Right lobe of liver (tissue), 6 donors: ENCODE results near the gene SYCP2. TPM values are rescaled to one million over a fixed set of nuclear protein-coding genes. Genes with fewer than 3 reads are reported as not detected.

Source experiments
- ATAC-seq, 4 donors: fragments of 200-7000 bp; cut with Tn5 transposase; one replicate each; pipeline ENCODE4 v1.9.1; 2020; ENCODE audit warnings: mild to moderate bottlenecking in 4 of 4, moderate library complexity in 4 of 4
- DNase-seq, 3 donors: peaks; one replicate each; pipeline ENCODE4 v3.0.0-alpha.2; 2020
- H3K27ac ChIP-seq, 3 donors: fragments of 200-600 bp; one replicate each; pipeline ENCODE4 v1.8.0; 2022
- H3K27me3 ChIP-seq, 2 donors: fragments of 200-600 bp; one replicate each; pipeline ENCODE4 v1.8.0; 2022
- H3K36me3 ChIP-seq, 4 donors: fragments of 200-600 bp; sonication (generic) in 1 of 4; one replicate each; pipeline versions ENCODE4 v1.5.1 to v1.8.0; 2017 to 2022; ENCODE audit warnings: control low read depth in 1 of 4
- H3K4me1 ChIP-seq, 4 donors: fragments of 200-600 bp; sonication (generic) in 1 of 4; one replicate each; pipeline versions ENCODE4 v1.5.1 to v1.8.0; 2017 to 2022; ENCODE audit warnings: control low read depth in 1 of 4
- H3K4me3 ChIP-seq, 3 donors: fragments of 200-600 bp; one replicate each; pipeline ENCODE4 v1.8.0; 2022
- H3K9me3 ChIP-seq, 4 donors: fragments of 200-600 bp; sonication (generic) in 1 of 4; one replicate each; pipeline versions ENCODE4 v1.5.1 to v1.8.0; 2017 to 2022; ENCODE audit warnings: control low read depth in 1 of 4
- POLR2A ChIP-seq: fragments of 450-650 bp; IDR thresholded peaks from one replicate; pipeline ENCODE4 v1.6.1; 2017; ENCODE audit warnings: antibody characterized with exemption, mild to moderate bottlenecking
- WGBS: methylation state at CpG from one replicate; pipeline ENCODE4 v1.1.6; 2018; ENCODE audit warnings: low coverage, low lambda C conversion rate; ENCODE audit not compliant: insufficient coverage; ENCODE audit errors: missing lambda C conversion rate; 5-methylcytosine and 5-hydroxymethylcytosine counted together
- intact Hi-C, 2 donors: fragments of 100-400 bp; cut with DNase I; formaldehyde crosslinking; loops; one replicate each; pipeline versions ENCODE4 v1.11.2 to v1.14.1; 2022
- total RNA-seq, 6 experiments: library from RNA; depleted of rRNA in 2 of 6; stranded (reverse); fragments of >200 nt in 2 of 6; fragmentation: NEBNext Ultra II Directional in 3 of 6; extraction: Animal tissue kit (Norgen Biotek cat#: 25700) in 3 of 6; gene quantifications; one replicate each; pipeline versions ENCODE4 v1.1.0 to v1.2.4, GENCODE V29; 2016 to 2023
- TF ChIP-seq, protein P1 (sequence below), 4 donors: fragments of 200-600 bp in 3 of 4; fragments of 450-650 bp in 1 of 4; IDR thresholded peaks; one replicate each; pipeline versions ENCODE4 v1.5.1 to v1.8.0; 2016 to 2022; ENCODE audit warnings: antibody characterized with exemption in 4 of 4, mild to moderate bottlenecking in 2 of 4
- donor health status: DM: no; HTN: yes; CAD: no.
- donor health status: DM: no; HTN: no; CAD: no.
- donor health status: DM: no; HTN: no; CAD: no.
- donor health status: DM: no; HTN: yes; CAD: no.
- donor health status: DM: no; HTN: yes; CAD: no.

SYCP2 gene
- total RNA-seq, 6 experiments from 2014 or later, result 0.18 to 0.95 (median 0.63) TPM

DNA sequence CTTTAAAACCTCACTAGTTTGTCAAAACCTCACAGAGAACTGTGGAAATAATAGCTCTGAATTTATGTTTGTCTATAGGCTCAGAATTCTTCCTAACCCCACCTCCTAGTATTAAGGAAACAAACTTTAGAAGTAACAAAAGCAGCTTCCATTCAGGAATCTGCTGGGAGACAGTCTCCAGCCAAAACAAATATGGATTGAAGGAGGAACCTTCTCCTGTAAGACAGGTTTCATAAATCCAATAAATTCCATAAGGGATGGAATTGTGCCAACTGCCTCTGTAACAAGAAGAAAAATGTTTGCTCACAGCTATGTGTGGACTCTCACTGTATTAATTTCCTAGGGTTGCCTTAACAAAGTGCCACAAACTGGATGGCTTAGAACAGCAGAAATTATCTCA lies 7.5 kb downstream of the SYCP2 start:
- ATAC-seq (no peak), DNase-seq (no peak)

DNA sequence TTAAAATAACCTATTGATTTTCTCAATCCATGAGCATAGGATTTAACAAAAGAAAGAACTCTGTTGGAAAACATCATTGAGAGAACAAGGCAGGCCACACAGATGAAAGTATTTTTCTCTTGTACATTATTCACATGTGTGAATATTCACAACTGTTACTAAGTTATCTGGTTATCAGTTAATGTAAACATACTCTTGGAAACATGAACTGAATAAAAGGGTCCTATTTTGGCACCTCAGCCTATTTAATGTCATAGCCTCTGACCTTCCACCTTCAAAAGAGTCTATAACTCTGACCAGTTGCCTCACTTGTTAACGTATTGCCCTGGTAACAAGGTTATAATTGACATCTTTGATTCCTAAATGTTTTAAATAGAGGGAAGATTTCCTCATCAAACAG lies 8.1 kb downstream of the SYCP2 start:
- H3K4me1 ChIP-seq, result no peaks in the 10 kb centered on the region
- ATAC-seq, result no peak
- H3K9me3 ChIP-seq, result no peaks in the 10 kb centered on the region
- H3K27me3 ChIP-seq, result peaks cover 0 to 9% of the 10 kb centered on the region in 2 donors
- WGBS, result 93% methylated on average over 1 of the region's 1 CpG
- TF ChIP-seq POLR2A, result no peak
- TF ChIP-seq, protein P1, sequence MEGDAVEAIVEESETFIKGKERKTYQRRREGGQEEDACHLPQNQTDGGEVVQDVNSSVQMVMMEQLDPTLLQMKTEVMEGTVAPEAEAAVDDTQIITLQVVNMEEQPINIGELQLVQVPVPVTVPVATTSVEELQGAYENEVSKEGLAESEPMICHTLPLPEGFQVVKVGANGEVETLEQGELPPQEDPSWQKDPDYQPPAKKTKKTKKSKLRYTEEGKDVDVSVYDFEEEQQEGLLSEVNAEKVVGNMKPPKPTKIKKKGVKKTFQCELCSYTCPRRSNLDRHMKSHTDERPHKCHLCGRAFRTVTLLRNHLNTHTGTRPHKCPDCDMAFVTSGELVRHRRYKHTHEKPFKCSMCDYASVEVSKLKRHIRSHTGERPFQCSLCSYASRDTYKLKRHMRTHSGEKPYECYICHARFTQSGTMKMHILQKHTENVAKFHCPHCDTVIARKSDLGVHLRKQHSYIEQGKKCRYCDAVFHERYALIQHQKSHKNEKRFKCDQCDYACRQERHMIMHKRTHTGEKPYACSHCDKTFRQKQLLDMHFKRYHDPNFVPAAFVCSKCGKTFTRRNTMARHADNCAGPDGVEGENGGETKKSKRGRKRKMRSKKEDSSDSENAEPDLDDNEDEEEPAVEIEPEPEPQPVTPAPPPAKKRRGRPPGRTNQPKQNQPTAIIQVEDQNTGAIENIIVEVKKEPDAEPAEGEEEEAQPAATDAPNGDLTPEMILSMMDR (IDR thresholded peaks at IDR 0.05), result no peak
- no peak overlapping the region for H3K27ac ChIP-seq
- intact Hi-C loops, result no loop called here
- H3K36me3 ChIP-seq, result no peaks in the 10 kb centered on the region
- H3K4me3 ChIP-seq, result no peak overlapping the region
- no peak for DNase-seq

More for the DNA sequence above, 7.5 kb downstream of the SYCP2 start:
- no peaks in the 10 kb centered on the region for H3K4me1 ChIP-seq
- no peaks in the 10 kb centered on the region for H3K36me3 ChIP-seq
- no peak overlapping the region for H3K27ac ChIP-seq
- no peak for TF ChIP-seq POLR2A
- TF ChIP-seq, protein P1 (IDR thresholded peaks at IDR 0.05), result no peak
- H3K27me3 ChIP-seq, result peaks cover 0 to 8% of the 10 kb centered on the region in 2 donors
- H3K9me3 ChIP-seq, result no peaks in the 10 kb centered on the region
- intact Hi-C loops, result no loop called here
- H3K4me3 ChIP-seq, result no peak overlapping the region

DNA sequence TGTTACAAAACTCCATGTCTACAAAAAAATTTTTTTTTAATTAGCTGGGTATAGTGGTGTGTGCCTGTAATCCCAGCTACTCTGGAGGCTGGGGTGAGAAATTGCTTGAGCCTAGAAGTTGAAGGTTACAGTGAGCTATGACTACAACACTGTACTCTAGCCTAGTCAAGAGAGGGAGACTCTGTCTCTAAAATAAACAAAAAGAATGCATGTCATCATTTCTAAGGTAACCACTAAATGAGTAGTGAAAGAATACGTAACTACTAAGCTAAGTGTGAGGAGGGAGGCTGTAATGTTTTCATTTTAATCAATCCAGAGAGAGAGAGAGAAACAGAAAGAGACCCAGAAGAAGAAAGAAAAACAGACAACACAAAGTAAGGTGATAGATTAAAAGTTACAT lies 9.9 kb downstream of the SYCP2 start:
- no peak overlapping the region for H3K27ac ChIP-seq
- WGBS, result 83% methylated on average over 1 of the region's 1 CpG
- TF ChIP-seq, protein P1 (IDR thresholded peaks at IDR 0.05), result no peak
- TF ChIP-seq POLR2A, result no peak
- ATAC-seq (no peak), DNase-seq (no peak)
- no peaks in the 10 kb centered on the region for H3K9me3 ChIP-seq
- intact Hi-C loops, result no loop called here
- H3K36me3 ChIP-seq, result no peaks in the 10 kb centered on the region
- H3K4me1 ChIP-seq, result no peaks in the 10 kb centered on the region
- peaks cover 0 to 9% of the 10 kb centered on the region in 2 donors for H3K27me3 ChIP-seq
- H3K4me3 ChIP-seq, result no peak overlapping the region

DNA sequence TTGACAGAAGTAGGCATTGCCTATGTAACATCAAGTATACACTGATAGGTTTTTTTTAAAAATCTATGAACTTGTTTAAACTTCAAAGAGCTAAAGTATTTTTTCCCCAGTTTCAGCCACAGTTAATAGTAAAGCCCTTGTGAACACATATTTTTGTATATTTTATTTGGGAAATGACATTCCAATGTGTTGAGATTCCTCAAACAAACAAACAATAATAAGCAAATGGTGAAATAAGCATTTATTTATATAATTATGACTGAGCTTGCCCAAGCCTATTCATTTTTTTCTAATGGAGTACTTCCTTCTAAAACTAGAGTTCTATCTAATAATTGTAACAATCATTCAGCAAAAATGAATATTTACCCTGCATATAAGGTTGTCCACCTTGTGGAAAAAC lies 12.5 kb downstream of the SYCP2 start:
- Histone ChIP-seq H3K27ac (no peak overlapping the region), H3K4me3 (no peak overlapping the region), H3K27me3 (peaks cover 0 to 9% of the 10 kb centered on the region in 2 donors), H3K4me1 (no peaks in the 10 kb centered on the region), H3K36me3 (no peaks in the 10 kb centered on the region), H3K9me3 (no peaks in the 10 kb centered on the region)
- no peak for ATAC-seq
- intact Hi-C loops, result no loop called here
- no peak for TF ChIP-seq POLR2A
- TF ChIP-seq, protein P1 (IDR thresholded peaks at IDR 0.05), result no peak
- no peak for DNase-seq

DNA sequence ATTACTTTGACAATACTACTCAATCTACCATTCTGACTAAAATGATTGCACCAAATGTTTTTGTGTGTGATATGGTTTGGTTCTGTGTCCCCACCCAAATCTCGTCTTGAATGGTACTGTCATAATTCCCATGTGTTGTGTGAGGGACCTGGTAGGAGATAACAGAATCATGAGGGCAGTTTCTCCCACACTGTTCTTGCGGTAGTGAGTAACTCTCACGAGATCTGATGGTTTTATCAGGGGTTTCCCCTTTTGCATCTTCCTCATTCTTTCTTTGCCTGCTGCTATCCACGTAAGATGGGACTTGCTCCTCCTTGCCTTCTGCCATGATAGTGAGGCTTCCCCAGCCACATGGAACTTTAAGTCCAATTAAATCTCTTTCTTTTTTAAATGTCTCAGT lies 20.8 kb downstream of the SYCP2 start:
- ATAC-seq, result no peak
- H3K27me3 ChIP-seq, result no peaks in the 10 kb centered on the region
- no peak overlapping the region for H3K27ac ChIP-seq
- no peaks in the 10 kb centered on the region for H3K36me3 ChIP-seq
- no peak for DNase-seq
- TF ChIP-seq POLR2A, result no peak
- TF ChIP-seq, protein P1 (IDR thresholded peaks at IDR 0.05), result no peak
- no peaks in the 10 kb centered on the region for H3K4me1 ChIP-seq
- no peaks in the 10 kb centered on the region for H3K9me3 ChIP-seq
- 30% methylated on average over 4 of the region's 4 CpGs for WGBS
- intact Hi-C loops, result no loop called here
- no peak overlapping the region for H3K4me3 ChIP-seq
